GM15510 (cell line): ENCODE results near the gene FAM131A.

Experiments
- POLR2A ChIP-seq: IDR thresholded peaks from 3 replicates; pipeline ENCODE4 v1.6.1; 2011; ENCODE audit warnings: borderline replicate concordance; ENCODE audit not compliant: insufficient read length; ENCODE audit errors: extremely low read depth

FAM131A gene

DNA sequence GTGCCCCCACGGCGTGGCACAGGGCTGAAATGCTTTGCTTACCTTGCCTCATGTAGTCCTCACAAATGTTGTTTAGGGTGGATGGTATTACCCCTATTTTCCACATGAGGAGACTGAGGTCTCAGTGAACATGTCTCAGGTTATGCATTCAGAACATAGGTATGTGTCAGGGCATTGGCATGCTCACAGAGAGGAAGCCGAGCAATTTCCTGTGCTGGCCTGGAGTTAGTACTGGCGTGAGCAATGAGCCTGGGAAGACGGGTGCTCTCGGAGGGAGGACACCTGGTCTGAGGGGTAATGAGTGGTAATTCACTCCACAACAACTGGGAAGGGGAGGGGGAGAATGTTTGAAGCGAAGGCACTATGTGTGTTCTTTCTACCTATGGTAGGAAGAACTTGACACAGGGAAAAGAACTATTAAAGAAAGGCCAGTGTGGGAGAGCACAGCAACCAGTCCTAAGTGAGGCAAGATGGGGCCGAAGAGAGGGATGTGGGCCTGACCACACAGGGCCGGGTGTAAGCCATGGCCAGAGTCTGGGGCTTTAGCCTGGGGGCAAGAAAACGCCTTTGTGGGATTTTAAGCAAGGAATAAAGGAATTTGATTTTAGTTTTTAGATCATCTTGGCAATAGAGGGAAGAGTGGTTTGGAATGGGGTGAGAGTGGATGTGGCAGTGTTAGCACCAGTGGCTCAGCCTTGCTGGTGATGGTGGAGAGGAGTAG is 4.9 kb upstream of the FAM131A start:
- TF ChIP-seq POLR2A: no peak

- TF ChIP-seq POLR2A: no peak
Observed at GRCh38 chr3:184333190-184333589, 4.2 kb upstream of the FAM131A start.

- TF ChIP-seq POLR2A: no peak
Observed at GRCh38 chr3:184333700-184334099, 3.7 kb upstream of the FAM131A start.

- no peak for TF ChIP-seq POLR2A
Observed at GRCh38 chr3:184334470-184335158, 2.8 kb upstream of the FAM131A start.

- no peak for TF ChIP-seq POLR2A
Observed at GRCh38 chr3:184335291-184335660, 2.1 kb upstream of the FAM131A start.

- TF ChIP-seq POLR2A: peak; percentile 50
Observed at GRCh38 chr3:184335661-184336546, 1.5 kb upstream of the FAM131A start.

- TF ChIP-seq POLR2A: no peak
Observed at GRCh38 chr3:184336547-184337398, 627 bp upstream of the FAM131A start.

- no peak for TF ChIP-seq POLR2A
Observed at GRCh38 chr3:184337981-184338380, 581 bp downstream of the FAM131A start.

DNA sequence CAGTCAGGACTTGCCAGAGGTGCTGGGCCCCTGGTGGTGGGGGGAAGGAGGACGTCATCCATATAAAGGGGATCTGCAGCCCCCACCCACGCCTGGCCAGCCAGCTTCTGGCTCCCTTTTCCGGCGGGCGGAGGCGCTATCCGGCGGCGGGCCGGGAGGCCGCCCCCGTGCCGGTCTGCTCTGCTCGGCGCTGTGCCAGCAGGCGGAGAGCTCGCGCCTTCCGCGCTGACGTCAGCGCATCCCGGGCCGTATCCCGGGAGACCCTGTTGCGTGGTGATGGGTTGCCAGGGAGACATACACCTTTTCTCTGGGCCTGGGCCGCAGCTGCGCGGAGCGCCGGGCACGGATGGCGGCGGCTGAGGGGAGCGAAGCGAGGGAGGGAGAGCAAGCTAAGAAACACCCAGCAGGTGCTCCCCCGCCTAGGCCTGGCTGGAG is 1.1 kb downstream of the FAM131A start:
- TF ChIP-seq POLR2A: no peak

- no peak for TF ChIP-seq POLR2A
Observed at GRCh38 chr3:184339001-184339400, 1.6 kb downstream of the FAM131A start.

- TF ChIP-seq POLR2A: no peak
Observed at GRCh38 chr3:184341925-184342324, 4.5 kb downstream of the FAM131A start.

GRCh38 chr3:184343200-184343876 is 5.9 kb downstream of the FAM131A start:
- no peak for TF ChIP-seq POLR2A

DNA sequence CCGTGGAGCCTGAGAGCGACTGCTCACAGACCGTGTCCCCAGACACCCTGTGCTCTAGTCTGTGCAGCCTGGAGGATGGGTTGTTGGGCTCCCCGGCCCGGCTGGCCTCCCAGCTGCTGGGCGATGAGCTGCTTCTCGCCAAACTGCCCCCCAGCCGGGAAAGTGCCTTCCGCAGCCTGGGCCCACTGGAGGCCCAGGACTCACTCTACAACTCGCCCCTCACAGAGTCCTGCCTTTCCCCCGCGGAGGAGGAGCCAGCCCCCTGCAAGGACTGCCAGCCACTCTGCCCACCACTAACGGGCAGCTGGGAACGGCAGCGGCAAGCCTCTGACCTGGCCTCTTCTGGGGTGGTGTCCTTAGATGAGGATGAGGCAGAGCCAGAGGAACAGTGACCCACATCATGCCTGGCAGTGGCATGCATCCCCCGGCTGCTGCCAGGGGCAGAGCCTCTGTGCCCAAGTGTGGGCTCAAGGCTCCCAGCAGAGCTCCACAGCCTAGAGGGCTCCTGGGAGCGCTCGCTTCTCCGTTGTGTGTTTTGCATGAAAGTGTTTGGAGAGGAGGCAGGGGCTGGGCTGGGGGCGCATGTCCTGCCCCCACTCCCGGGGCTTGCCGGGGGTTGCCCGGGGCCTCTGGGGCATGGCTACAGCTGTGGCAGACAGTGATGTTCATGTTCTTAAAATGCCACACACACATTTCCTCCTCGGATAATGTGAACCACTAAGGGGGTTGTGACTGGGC is 7.3 kb downstream of the FAM131A start:
- TF ChIP-seq POLR2A: no peak

GRCh38 chr3:184345317-184346144 is 8.1 kb downstream of the FAM131A start:
- TF ChIP-seq POLR2A: no peak
